WTC11 (cell line): Measurements from ENCODE around the gene ADGRL2. TPM values are rescaled to one million over a fixed set of nuclear protein-coding genes. Genes with fewer than 3 reads are reported as not detected.

Source experiments
- ATAC-seq: fragments of 200-7000 bp; cut with Tn5 transposase; 2 replicates; pipeline ENCODE4 v1.10.0; 2021; ENCODE audit warnings: mild to moderate bottlenecking, moderate library complexity
- CTCF ChIA-PET: fragments of 300-600 bp; sonication (Branson Sonifier 250); formaldehyde crosslinking; loops from one replicate; lab custom pipeline; 2021; ENCODE audit warnings: antibody characterized with exemption; lab: Charles Lee
- POLR2A ChIA-PET: fragments of 350-600 bp; sonication (Branson Sonifier 250); formaldehyde crosslinking; loops from one replicate; lab custom pipeline; 2021; ENCODE audit warnings: antibody characterized with exemption; lab: Charles Lee
- DNase-seq: peaks from one replicate; pipeline ENCODE4 v3.0.0; 2021; ENCODE audit warnings: low spot score
- H3K27ac Mint-ChIP-seq: 2 replicates; pipeline ENCODE4 v1.8.0; 2021; ENCODE audit warnings: mixed read lengths
- H3K27me3 Mint-ChIP-seq: 2 replicates; pipeline ENCODE4 v1.8.0; 2021; ENCODE audit warnings: low read depth, mild to moderate bottlenecking, moderate library complexity, mixed read lengths
- H3K36me3 Mint-ChIP-seq: 2 replicates; pipeline ENCODE4 v1.8.0; 2021; ENCODE audit warnings: mixed read lengths
- H3K4me1 Mint-ChIP-seq: 2 replicates; pipeline ENCODE4 v1.8.0; 2022; ENCODE audit warnings: mixed read lengths
- H3K4me3 Mint-ChIP-seq: 2 replicates; pipeline ENCODE4 v1.8.0; 2021; ENCODE audit warnings: mild to moderate bottlenecking, moderate library complexity, mixed read lengths
- H3K9me3 Mint-ChIP-seq: 2 replicates; pipeline ENCODE4 v1.8.0; 2021; ENCODE audit warnings: mixed read lengths
- AR ChIP-seq: fragments of 250-450 bp; sonication (Bioruptor Pico); IDR thresholded peaks from 2 replicates; pipeline ENCODE4 v1.9.0; 2021; ENCODE audit warnings: mild to moderate bottlenecking
- CBFB ChIP-seq: sonication (generic); formaldehyde crosslinking; IDR thresholded peaks from 2 replicates; pipeline ENCODE4 v1.8.1; 2022; ENCODE audit warnings: mild to moderate bottlenecking, low read depth, missing genetic modification reagents
- CDX4 ChIP-seq: fragments of 250-450 bp; sonication (Bioruptor Pico); IDR thresholded peaks from 2 replicates; pipeline ENCODE4 v1.9.0; 2021; ENCODE audit warnings: moderate library complexity, mild to moderate bottlenecking, inconsistent platforms, borderline replicate concordance
- ETV6 ChIP-seq: sonication (generic); formaldehyde crosslinking; IDR thresholded peaks from 2 replicates; pipeline ENCODE4 v1.8.1; 2022; ENCODE audit warnings: mild to moderate bottlenecking, missing genetic modification reagents
- GABPB1 ChIP-seq: sonication (generic); formaldehyde crosslinking; IDR thresholded peaks from 2 replicates; pipeline ENCODE4 v1.8.1; 2023; ENCODE audit warnings: mild to moderate bottlenecking, missing genetic modification reagents
- GRHL2 ChIP-seq: fragments of 250-450 bp; sonication (Bioruptor Pico); IDR thresholded peaks from 2 replicates; pipeline ENCODE4 v1.8.0; 2022; ENCODE audit warnings: mild to moderate bottlenecking, moderate library complexity; ENCODE audit not compliant: insufficient replicate concordance, severe bottlenecking
- IRF2 ChIP-seq: sonication (generic); formaldehyde crosslinking; IDR thresholded peaks from 2 replicates; pipeline ENCODE4 v1.8.0; 2022; ENCODE audit warnings: low read depth, missing genetic modification reagents, borderline replicate concordance
- MXD4 ChIP-seq: fragments of 250-450 bp; sonication (Bioruptor Pico); IDR thresholded peaks from 2 replicates; pipeline ENCODE4 v1.8.0; 2021; ENCODE audit warnings: mild to moderate bottlenecking, moderate library complexity, borderline replicate concordance
- NR2C2 ChIP-seq: sonication (generic); formaldehyde crosslinking; IDR thresholded peaks from 2 replicates; pipeline ENCODE4 v1.8.0; 2022; ENCODE audit warnings: mild to moderate bottlenecking, missing genetic modification reagents
- PRDM15 ChIP-seq: sonication (generic); formaldehyde crosslinking; IDR thresholded peaks from 2 replicates; pipeline ENCODE4 v1.8.0; 2022; ENCODE audit warnings: missing genetic modification reagents
- SOX15 ChIP-seq: fragments of 250-450 bp; sonication (Bioruptor Pico); IDR thresholded peaks from 2 replicates; pipeline ENCODE4 v1.9.0; 2021; ENCODE audit warnings: mild to moderate bottlenecking
- ZNF232 ChIP-seq: sonication (generic); formaldehyde crosslinking; IDR thresholded peaks from 2 replicates; pipeline ENCODE4 v1.8.0; 2022; ENCODE audit warnings: mild to moderate bottlenecking, missing genetic modification reagents
- ZNF317 ChIP-seq: sonication (generic); formaldehyde crosslinking; IDR thresholded peaks from 2 replicates; pipeline ENCODE4 v1.8.1; 2023; ENCODE audit warnings: low read depth, mild to moderate bottlenecking, moderate library complexity, missing genetic modification reagents, borderline replicate concordance
- ZNF396 ChIP-seq: fragments of 250-450 bp; sonication (Bioruptor Pico); IDR thresholded peaks from 2 replicates; pipeline ENCODE4 v1.8.0; 2021; ENCODE audit warnings: mild to moderate bottlenecking, moderate library complexity, borderline replicate concordance
- ZNF423 ChIP-seq: fragments of 250-450 bp; sonication (Bioruptor Pico); IDR thresholded peaks from 2 replicates; pipeline ENCODE4 v2.1.2; 2022; ENCODE audit warnings: mild to moderate bottlenecking, moderate library complexity
- ZNF512 ChIP-seq: sonication (generic); formaldehyde crosslinking; IDR thresholded peaks from 2 replicates; pipeline ENCODE4 v1.8.1; 2022; ENCODE audit warnings: missing genetic modification reagents, borderline replicate concordance
- ZNF671 ChIP-seq: fragments of 250-450 bp; sonication (Bioruptor Pico); IDR thresholded peaks from 2 replicates; pipeline ENCODE4 v1.8.0; 2021; ENCODE audit warnings: mild to moderate bottlenecking
- total RNA-seq: library from RNA; stranded (reverse); gene quantifications from 3 replicates; pipeline ENCODE4 v1.2.3, GENCODE V29; 2021

The ADGRL2 gene
- total RNA-seq, 1 experiment from 2014 or later: 71.6 TPM

- Mint-ChIP-seq H3K4me3 (no peak overlapping the region), H3K36me3 (peaks cover 21% of the 10 kb centered on the region), H3K27me3 (no peaks in the 10 kb centered on the region), H3K4me1 (peaks cover 16% of the 10 kb centered on the region), H3K9me3 (no peaks in the 10 kb centered on the region), H3K27ac (no peak overlapping the region; the same call in 1 of the 2 replicates)
- no peak for ATAC-seq
- no peak for DNase-seq
- TF ChIP-seq ZNF232 (CRISPR knock-in tag): no peak
- TF ChIP-seq MXD4: no peak
- no peak for TF ChIP-seq NR2C2 (CRISPR knock-in tag)
- TF ChIP-seq ZNF317 (CRISPR knock-in tag): no peak
- no peak for TF ChIP-seq SOX15
- TF ChIP-seq IRF2 (CRISPR knock-in tag): no peak
- TF ChIP-seq GRHL2 (CRISPR knock-in tag): no peak
- TF ChIP-seq ZNF423: no peak
- no peak for TF ChIP-seq PRDM15 (CRISPR knock-in tag)
- TF ChIP-seq ZNF512 (CRISPR knock-in tag): no peak
- TF ChIP-seq ZNF396 (CRISPR knock-in tag): no peak
- no peak for TF ChIP-seq ZNF671 (CRISPR knock-in tag)
- TF ChIP-seq AR: no peak
- no peak for TF ChIP-seq ETV6 (CRISPR knock-in tag)
- TF ChIP-seq GABPB1: no peak
- POLR2A ChIA-PET: no interaction called here
- CTCF ChIA-PET: no interaction called here
Observed at GRCh38 chr1:81841795-81842194, 41.1 kb downstream of the ADGRL2 start.

- ATAC-seq (no peak), DNase-seq (no peak)
- no peak overlapping the region for H3K27ac Mint-ChIP-seq
- H3K4me1 Mint-ChIP-seq: peaks cover 39% of the 10 kb centered on the region
- peaks cover 13% of the 10 kb centered on the region for H3K36me3 Mint-ChIP-seq
- CTCF ChIA-PET: no interaction called here
- TF ChIP-seq CDX4 (CRISPR knock-in tag): no peak
- TF ChIP-seq ZNF512 (CRISPR knock-in tag): no peak
- no peak for TF ChIP-seq GRHL2 (CRISPR knock-in tag)
- TF ChIP-seq CBFB (CRISPR knock-in tag): no peak
- TF ChIP-seq ZNF232 (CRISPR knock-in tag): no peak
- H3K4me3 Mint-ChIP-seq: no peak overlapping the region
- H3K27me3 Mint-ChIP-seq: no peaks in the 10 kb centered on the region
- POLR2A ChIA-PET: no interaction called here
- H3K9me3 Mint-ChIP-seq: no peaks in the 10 kb centered on the region
Observed at GRCh38 chr1:81844477-81844876, 43.7 kb downstream of the ADGRL2 start.
